Subcutaneous abdominal adipose tissue (tissue), 5 donors: ENCODE measurements around the gene ANTXR2.

Experiments
- H3K27ac ChIP-seq: one replicate; pipeline ENCODE4 v1.7.0; 2013; ENCODE audit warnings: low read depth, mild to moderate bottlenecking, inconsistent platforms, low read length, moderate library complexity
- H3K27me3 ChIP-seq, 5 donors: one replicate each; pipeline ENCODE4 v1.7.0; 2013; ENCODE audit warnings: low read length in 5 of 5, inconsistent platforms in 1 of 5; ENCODE audit not compliant: control insufficient read depth in 5 of 5, insufficient read depth in 4 of 5
- H3K36me3 ChIP-seq, 5 donors: one replicate each; pipeline ENCODE4 v1.7.0; 2013; ENCODE audit warnings: low read length in 5 of 5; ENCODE audit not compliant: control insufficient read depth in 5 of 5, insufficient read depth in 5 of 5
- H3K4me1 ChIP-seq, 5 donors: one replicate each; pipeline ENCODE4 v1.7.0; 2013; ENCODE audit warnings: low read length in 5 of 5, mild to moderate bottlenecking in 3 of 5, moderate library complexity in 1 of 5; ENCODE audit not compliant: control insufficient read depth in 5 of 5, insufficient read depth in 5 of 5
- H3K4me3 ChIP-seq, 5 donors: one replicate each; pipeline ENCODE4 v1.7.0; 2013; ENCODE audit warnings: low read length in 5 of 5, low read depth in 1 of 5
- H3K9ac ChIP-seq, 5 donors: one replicate each; pipeline ENCODE4 v1.7.0; 2013; ENCODE audit warnings: low read length in 5 of 5, mild to moderate bottlenecking in 4 of 5, moderate library complexity in 3 of 5
- H3K9me3 ChIP-seq, 5 donors: one replicate each; pipeline ENCODE4 v1.7.0; 2013; ENCODE audit warnings: low read length in 5 of 5; ENCODE audit not compliant: control insufficient read depth in 5 of 5
- donor health status: healthy.
- donor health status: healthy.
- donor health status: healthy.
- donor health status: healthy.
- donor health status: healthy.

ANTXR2 gene

DNA sequence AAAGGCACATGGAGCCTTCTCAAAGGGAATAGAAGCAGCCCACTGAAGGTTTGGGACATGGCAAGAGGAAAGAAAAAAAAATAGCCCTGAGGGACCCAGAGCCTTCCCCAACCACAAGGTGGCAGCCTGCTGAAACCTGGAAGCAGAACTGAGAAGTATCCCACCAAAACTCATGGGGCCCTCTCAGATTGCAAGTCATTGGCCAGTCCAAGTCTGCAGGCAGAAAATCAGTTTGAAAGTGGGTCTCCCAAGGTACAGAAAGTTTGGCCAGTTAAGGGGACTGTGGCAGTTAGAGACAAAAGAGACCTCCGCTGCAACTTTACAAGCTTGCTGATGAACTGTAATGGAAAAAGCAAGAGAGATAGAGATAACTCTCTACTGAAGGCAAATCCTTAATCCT is 155.8 kb downstream of the ANTXR2 start:
- Histone ChIP-seq H3K4me3 (no peak overlapping the region), H3K36me3 (no peaks in the 10 kb centered on the region), H3K27ac (no peak overlapping the region), H3K9ac (no peak overlapping the region), H3K4me1 (peaks cover 0 to 4% (median 0%) of the 10 kb centered on the region in 5 donors), H3K9me3 (no peaks in the 10 kb centered on the region), H3K27me3 (no peaks in the 10 kb centered on the region)

DNA sequence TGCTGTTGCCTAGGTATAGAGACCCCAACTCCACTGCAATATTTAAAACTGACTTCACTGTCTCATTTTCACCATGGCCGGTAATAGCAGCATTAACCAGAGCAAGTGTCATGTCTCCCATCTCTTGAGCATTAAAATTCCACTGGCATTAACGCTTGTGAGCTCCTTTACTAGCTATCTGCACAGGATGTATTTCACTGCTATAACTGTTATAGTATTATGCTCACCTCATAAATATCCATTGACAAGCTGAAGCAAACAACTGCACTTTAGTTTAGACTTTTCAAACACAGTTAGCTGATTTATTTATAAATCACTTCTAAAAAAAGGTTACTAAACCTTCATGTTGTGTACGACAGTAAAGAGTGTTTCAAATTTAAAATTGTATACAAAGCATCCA is 157.8 kb downstream of the ANTXR2 start:
- Histone ChIP-seq H3K4me1 (peaks cover 0 to 4% (median 0%) of the 10 kb centered on the region in 5 donors), H3K36me3 (no peaks in the 10 kb centered on the region), H3K4me3 (no peak overlapping the region), H3K9me3 (no peaks in the 10 kb centered on the region), H3K27me3 (no peaks in the 10 kb centered on the region), H3K9ac (no peak overlapping the region), H3K27ac (no peak overlapping the region)

DNA sequence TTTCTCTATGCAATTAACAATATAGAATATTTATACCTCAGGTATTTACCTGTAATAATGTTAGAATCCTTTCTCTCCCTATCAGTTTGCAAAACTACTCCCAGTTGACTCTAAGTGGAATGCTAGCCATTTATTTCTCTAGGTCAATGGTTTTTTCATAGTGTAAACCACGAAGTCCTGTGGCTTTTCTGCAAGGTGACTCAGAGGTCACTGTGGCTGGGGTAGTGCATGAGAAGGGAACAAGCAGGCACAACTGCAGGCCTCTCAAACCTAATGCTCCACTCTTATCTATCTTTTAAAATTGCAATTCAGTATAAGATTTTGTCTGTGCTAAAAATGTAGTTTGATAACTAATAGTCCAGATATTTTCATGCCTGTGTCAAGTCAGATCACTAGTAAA is 159.4 kb downstream of the ANTXR2 start:
- H3K4me1 ChIP-seq: peaks cover 0 to 4% (median 0%) of the 10 kb centered on the region in 5 donors

DNA sequence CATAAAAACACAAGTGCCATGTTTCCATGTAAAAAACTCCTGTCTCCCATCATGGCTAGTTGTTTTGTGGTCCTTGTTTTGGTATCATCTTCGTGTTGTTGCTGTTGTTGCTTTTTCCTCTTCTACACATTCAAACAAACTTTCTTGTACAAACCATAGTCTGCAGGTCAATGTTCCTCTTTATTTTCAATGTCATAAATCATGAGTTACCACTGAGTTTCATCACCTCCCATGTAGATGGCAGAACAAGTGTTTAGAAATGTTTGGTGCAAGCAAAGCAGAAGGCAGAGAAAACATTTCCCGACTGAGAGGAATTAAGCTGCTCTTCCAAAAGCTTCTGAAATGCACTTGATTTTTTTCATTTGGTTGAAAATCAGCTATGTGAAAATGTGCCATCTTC is 166.0 kb downstream of the ANTXR2 start:
- no peak overlapping the region for H3K9ac ChIP-seq
- no peak overlapping the region for H3K27ac ChIP-seq
- no peaks in the 10 kb centered on the region for H3K27me3 ChIP-seq
- peaks cover 0 to 5% (median 0%) of the 10 kb centered on the region in 5 donors for H3K4me1 ChIP-seq
- no peaks in the 10 kb centered on the region for H3K9me3 ChIP-seq
- H3K4me3 ChIP-seq: no peak overlapping the region
- peaks cover 19 to 33% (median 23%) of the 10 kb centered on the region in 5 donors for H3K36me3 ChIP-seq

More for the DNA sequence above, 159.4 kb downstream of the ANTXR2 start:
- Histone ChIP-seq H3K27ac (no peak overlapping the region), H3K27me3 (no peaks in the 10 kb centered on the region), H3K9me3 (no peaks in the 10 kb centered on the region), H3K9ac (no peak overlapping the region), H3K4me3 (no peak overlapping the region), H3K36me3 (no peaks in the 10 kb centered on the region)

DNA sequence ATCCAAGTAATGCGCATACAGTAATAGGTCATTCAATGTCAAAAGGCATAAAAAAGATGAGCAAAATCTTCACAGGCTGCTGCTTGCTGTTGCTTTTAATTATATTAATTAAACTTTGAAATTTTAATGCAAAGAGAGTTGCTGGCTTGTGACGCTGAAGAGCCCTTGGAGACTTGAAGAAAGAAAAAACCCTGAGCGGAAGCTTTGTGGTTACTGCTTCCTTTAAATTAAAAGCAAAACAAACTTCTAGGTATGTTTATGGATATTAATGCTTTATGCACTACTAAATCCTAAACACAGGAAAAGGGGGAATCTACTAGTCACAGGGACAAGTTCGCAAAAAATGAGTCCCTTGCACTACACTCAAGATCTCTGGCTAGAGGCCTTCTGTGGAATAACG is 166.7 kb downstream of the ANTXR2 start:
- Histone ChIP-seq H3K27me3 (no peaks in the 10 kb centered on the region), H3K36me3 (peaks cover 19 to 33% (median 23%) of the 10 kb centered on the region in 5 donors), H3K9ac (no peak overlapping the region), H3K9me3 (no peaks in the 10 kb centered on the region), H3K4me3 (no peak overlapping the region), H3K4me1 (peaks cover 0 to 5% (median 0%) of the 10 kb centered on the region in 5 donors), H3K27ac (no peak overlapping the region)

DNA sequence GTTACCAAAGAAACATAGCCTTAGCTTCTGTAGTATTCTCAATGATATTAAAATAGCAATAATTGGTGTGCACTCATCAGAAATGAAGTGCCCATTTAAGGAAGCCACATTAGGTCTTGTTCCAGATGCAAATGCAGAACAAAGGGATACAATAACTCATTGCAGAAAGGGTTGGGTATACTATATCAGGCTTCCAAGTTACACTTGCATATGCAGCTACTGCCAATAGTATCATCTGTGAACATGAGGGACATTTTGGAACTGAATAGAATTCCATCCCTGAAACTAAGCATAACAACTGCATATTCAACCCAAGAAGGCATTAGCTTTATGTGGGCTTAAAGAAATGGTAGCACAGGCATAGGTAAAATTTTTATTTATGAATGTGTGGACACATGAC is 167.8 kb downstream of the ANTXR2 start:
- Histone ChIP-seq H3K27me3 (no peaks in the 10 kb centered on the region), H3K9ac (no peak overlapping the region), H3K4me1 (peaks cover 0 to 5% (median 0%) of the 10 kb centered on the region in 5 donors), H3K9me3 (peaks cover 0 to under 1% (median 0%) of the 10 kb centered on the region in 5 donors), H3K4me3 (no peak overlapping the region), H3K27ac (no peak overlapping the region), H3K36me3 (peaks cover 19 to 33% (median 23%) of the 10 kb centered on the region in 5 donors)

DNA sequence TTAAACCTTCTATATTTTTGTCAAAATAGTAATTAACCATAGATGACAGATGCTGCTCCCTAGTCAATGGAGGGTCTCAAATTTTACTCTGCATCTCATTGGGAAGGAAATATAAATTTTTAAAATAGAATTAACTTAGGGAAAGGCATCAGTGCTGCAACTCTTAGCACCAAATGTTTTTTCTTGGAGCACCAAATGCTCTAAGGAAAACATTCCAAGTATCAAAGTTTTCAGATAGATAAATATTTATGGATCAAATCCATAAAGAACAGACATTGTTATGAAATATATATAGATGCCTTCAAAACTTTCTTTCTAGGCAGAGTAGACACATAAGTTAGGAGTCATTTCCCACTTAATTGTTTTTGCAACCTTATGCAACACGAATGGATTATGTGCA is 168.7 kb downstream of the ANTXR2 start:
- no peak overlapping the region for H3K9ac ChIP-seq
- peaks cover 0 to 5% (median 0%) of the 10 kb centered on the region in 5 donors for H3K4me1 ChIP-seq
- H3K27ac ChIP-seq: no peak overlapping the region
- no peak overlapping the region for H3K4me3 ChIP-seq
- no peaks in the 10 kb centered on the region for H3K27me3 ChIP-seq
- H3K9me3 ChIP-seq: peaks cover 0 to 4% (median 3%) of the 10 kb centered on the region in 5 donors
- peaks cover 19 to 33% (median 23%) of the 10 kb centered on the region in 5 donors for H3K36me3 ChIP-seq

DNA sequence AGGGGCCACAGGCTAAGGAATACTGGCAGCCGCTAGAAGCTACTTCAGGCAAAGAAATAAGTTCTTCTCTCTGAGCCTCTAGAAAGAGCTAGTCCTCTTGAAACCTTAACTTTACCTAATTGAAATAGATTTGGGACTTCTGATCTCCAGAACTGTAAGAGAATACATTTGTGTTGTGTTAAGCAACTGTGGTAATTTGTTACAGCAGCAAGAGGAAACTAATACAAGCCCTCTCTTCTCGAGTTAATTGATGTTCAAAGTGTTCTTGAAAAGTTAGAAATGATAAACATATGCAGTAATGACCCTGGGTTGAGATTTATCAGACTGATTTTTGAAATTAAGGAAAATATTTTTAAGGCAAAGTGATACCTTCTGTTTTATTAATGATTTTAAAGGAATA is 172.8 kb downstream of the ANTXR2 start:
- Histone ChIP-seq H3K4me3 (no peak overlapping the region), H3K36me3 (peaks cover 0 to 11% (median 2%) of the 10 kb centered on the region in 5 donors), H3K4me1 (peaks cover 0 to 14% (median 12%) of the 10 kb centered on the region in 5 donors), H3K27ac (no peak overlapping the region), H3K9me3 (peaks cover 0 to 4% (median 3%) of the 10 kb centered on the region in 5 donors), H3K27me3 (no peaks in the 10 kb centered on the region), H3K9ac (no peak overlapping the region)

DNA sequence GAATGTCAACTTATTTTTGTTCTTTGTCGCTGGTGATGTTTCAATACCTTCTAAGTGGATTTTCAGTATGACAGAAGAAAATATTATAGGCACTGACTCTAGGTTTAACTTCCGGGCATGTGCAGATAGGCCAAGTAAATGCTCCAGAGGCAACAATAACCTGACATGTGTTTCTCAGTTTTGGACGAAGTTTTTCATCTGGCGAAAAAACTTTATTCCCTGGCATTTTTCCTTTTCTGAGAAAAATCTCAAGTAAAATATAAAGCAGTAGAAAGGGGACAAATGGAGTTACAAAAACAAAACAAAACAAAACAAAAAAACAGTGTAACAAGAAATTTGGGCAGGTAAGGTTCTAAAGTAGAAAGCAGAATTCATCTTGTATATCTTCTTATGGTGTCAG is 173.5 kb downstream of the ANTXR2 start:
- H3K9ac ChIP-seq: no peak overlapping the region
- no peak overlapping the region for H3K27ac ChIP-seq
- no peak overlapping the region for H3K4me3 ChIP-seq
- H3K36me3 ChIP-seq: peaks cover 0 to 7% (median 0%) of the 10 kb centered on the region in 5 donors
- H3K4me1 ChIP-seq: peaks cover 0 to 14% (median 12%) of the 10 kb centered on the region in 5 donors
- H3K9me3 ChIP-seq: peaks cover 0 to 4% (median 3%) of the 10 kb centered on the region in 5 donors
- H3K27me3 ChIP-seq: no peaks in the 10 kb centered on the region

DNA sequence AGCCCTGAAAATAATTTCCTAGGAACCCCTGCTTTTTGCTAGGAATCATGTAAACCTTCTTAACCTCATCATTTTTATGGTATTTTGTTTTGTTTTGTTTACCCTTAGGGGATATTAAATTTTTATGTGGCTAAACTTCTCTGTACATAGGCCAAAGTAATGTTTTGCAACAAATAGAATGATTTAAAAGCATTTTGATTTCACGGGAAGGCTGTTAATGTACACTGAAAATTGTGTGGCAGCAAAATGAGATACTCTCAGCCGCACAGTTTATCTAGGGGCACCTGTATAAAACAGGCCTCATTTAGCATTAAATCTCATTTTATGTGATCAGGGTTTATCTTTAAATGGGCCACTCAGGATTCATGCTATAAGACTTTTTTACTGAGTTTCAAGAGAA is 175.0 kb downstream of the ANTXR2 start:
- Histone ChIP-seq H3K9me3 (peaks cover 0 to 4% (median 3%) of the 10 kb centered on the region in 5 donors), H3K4me3 (no peak overlapping the region), H3K27me3 (no peaks in the 10 kb centered on the region), H3K4me1 (peaks cover 0 to 14% (median 12%) of the 10 kb centered on the region in 5 donors), H3K36me3 (no peaks in the 10 kb centered on the region), H3K27ac (no peak overlapping the region), H3K9ac (no peak overlapping the region)
